HG02981 (cell line): ENCODE results near the gene VAC14.

Source experiments
- ATAC-seq: cut with Tn5 transposase; IDR thresholded peaks from one replicate; pipeline ENCODE4 v1.9.1; 2021; ENCODE audit warnings: mild to moderate bottlenecking, moderate library complexity; ENCODE audit not compliant: unreplicated experiment

Gene VAC14

DNA sequence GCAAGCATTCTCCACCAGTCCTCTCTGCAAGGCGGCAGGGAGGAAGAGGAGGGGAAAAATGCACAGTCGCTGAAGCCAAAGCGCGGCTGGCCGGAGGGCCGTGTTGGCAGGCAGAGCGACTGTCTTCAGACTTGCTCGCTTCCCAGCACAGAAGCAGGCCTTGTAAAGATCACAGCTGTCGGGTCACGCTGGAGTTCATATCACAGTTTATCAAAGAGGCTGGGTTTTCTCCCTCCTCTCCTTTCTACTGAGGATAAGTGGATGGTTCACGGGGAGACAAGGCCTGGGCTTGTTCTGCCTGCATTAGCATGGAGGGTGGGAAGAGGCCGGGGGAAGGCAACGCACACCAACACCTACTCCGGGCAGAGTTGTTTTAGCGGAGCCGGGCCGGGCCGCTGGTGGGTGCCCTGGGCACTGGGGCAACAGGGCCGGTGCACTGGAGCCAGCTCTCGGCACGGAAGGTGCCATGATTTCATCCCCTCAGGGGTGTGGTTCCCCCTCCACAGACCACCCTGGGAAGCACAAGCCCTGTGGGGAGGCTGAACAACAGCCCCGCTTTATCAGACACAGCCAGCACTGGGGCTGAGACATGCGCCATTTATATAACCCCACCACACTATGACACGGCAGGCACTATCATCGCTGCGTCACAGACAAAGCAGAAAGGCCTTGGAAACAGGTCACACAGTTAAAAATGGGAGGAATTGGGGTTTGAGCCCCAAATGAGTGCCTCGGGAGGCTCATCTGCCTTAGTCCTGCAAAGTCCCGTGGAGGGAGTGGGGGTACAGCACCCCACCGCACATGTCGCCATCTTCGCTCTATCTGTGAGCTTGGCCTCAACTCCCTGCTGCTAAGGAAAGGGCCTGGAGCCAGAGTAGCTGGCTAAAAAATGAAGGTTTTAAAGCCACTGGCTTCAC is 74.8 kb downstream of the VAC14 start:
- ATAC-seq = no peak

DNA sequence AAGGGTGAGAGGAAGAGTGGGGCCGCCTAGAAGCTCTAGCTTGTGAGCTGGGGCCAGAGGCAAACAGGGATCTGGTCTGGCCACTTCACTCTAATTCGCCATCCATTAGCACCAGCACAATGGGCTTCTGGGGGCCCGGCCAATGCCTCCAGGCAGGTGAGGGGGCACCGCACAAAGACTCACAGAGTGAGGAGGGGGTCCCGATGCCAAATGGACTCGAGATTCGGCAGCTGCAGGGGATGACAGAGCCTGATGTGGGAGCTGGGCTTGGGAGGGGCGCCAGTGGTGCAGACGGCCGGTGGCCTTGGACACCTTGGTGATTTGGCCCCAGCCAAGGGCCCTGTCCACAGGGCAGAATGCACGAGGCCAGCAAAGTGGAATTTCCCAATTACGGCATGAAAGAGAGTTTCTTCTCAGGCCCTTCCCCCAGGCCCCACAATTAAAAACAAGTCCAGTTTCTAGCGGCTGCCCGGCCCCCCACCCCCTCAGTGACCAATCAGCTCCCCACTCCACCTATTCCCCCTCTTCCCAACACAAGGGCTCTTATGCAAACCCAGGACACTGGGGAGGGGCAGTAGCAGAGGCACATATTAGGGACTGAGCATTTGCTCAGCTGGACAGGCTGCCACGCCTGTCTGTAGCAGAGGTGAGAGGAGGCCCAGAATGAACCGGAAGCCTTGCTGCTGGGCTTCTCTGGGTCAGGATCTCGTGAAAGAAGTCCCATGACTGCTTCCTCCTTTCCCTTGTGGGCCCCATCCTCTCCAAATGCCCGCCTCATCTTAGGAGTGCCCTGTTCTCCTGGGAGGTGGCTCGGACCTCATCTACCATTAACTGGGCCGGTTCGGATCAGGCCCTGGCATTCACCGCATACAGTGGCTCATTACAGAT is 75.7 kb downstream of the VAC14 start:
- no peak for ATAC-seq

DNA sequence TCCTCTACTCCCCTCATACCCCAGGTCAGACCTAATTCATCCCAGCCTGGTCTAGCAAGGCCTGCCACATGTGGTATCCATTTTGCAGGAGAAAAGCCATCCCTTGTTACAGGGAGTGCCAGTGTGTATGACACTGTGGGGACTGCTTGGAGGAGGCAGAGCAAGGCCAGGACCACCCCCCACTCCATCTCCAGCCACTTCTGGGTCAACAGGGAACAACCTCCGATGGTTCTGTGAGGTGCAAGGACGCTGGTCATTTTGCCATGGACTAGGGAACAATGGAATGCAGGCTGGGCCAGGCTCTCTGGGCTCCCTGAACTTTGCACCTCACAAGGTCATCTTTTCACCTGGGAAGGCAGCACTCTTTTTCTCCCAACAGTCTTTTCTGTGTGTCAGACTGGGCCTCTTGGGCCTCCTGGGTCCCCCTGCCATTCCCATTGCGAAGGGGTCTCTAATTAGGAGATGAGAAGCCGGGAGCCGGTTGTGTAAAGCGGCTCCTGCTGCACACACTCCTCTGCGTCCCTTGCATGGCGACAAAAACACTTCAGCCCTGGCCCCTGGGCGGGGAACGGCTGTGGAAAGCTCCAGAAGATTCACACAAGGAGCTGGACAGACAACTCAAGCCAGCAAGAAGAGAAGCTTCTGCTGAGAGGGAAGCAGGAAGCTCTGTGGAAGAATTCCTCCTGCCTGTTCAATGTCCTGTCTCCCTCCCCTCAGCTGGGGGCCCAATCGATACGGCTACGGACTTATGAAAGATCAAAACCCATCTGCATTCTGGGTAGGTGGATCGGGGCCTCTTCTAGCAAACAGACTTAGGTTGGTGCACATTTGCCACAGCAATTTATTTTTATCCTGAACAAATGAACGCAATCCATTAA is 76.6 kb downstream of the VAC14 start:
- no peak for ATAC-seq

DNA sequence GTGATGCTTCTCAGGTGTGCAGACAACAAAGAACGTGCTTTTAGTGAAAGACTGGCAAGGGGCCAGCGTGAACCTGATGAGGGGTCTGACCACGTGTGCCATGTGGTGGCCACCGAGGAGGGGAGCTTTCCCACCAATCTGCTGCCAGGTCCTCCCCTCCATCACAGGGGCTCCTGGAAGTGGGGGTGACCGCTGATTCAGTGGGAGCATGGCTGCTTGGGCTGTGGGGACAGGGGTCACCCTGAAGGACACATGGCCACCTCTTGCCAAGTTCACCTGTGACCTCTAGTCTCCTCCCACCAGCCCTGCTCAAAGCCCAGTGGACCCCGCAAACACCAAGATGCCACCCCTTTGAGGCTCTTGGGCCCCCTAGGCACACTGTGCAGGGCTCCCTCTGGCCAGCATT is 77.2 kb downstream of the VAC14 start:
- no peak for ATAC-seq

DNA sequence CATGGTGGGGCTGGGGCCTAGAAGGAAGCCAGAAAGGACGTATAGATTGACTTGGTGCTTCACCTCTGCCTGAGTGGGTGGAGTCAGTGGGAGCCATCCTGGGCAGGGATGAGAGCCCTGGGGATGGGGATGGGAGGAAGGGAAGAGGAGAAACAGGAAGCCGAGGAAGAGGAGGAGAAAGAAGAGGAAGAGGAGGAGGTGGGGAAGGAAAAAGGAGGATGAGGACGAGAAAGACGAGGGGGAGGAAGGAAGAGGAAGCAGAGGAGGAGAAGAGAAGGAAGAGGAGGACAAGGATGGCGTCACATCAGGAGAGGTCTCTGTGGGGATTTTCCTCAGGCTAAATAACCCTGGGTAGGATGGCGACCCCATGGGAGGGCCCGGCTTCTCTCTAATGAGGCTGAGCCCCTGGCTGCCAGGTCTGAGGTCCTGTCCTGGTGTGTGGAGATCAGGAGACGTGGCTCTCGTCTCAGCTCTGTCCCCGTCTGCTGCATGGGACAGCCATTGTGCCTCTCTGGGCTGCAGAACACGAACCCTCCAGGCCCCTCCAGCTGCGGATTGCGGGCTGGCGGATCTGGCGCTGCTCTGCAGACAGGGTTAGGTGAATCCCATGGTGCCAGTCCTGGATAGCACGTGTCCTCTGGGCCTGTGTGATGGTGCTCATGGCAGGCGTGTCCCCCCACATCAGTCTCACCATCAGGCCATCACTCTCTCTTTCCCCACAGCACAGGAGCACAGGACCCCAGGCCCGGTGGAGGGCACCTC is 79.6 kb downstream of the VAC14 start:
- ATAC-seq = no peak

DNA sequence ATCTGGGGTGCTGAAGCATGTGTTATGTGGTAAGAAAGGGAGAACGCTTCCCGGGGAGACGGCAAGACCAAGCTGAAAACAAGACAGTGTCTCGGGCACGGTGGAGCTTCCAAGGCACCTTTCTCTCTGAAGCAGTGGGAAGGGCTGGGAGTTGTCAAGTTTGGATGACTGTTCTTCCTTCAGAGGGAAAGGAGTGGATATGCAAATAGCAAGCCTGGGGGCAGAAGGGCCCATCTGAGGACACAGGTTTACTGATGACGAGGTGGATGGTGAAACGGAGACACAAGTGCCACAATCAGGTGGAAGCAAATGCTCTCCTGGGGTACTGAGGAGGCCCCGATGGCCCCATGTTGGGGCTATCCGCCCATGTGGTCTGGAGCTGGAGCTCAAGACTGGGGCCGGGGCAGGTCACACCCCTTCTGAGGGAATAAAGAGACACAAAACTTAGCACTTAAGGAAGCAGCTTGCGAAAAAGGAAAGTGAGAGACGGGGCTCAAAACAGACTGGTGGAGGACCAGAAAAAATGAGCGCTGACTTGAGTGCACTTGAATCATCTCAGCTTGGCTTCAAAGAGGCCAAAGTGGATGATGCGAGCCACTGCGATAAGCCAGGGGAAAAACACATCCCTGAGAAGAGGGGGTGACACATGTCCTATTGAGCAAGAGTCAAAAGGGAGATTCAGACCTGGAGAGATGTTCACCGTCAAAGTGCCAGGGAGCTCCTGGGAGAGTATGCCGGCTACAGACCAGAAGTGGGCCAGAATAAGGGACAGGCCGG is 80.3 kb downstream of the VAC14 start:
- ATAC-seq = no peak

DNA sequence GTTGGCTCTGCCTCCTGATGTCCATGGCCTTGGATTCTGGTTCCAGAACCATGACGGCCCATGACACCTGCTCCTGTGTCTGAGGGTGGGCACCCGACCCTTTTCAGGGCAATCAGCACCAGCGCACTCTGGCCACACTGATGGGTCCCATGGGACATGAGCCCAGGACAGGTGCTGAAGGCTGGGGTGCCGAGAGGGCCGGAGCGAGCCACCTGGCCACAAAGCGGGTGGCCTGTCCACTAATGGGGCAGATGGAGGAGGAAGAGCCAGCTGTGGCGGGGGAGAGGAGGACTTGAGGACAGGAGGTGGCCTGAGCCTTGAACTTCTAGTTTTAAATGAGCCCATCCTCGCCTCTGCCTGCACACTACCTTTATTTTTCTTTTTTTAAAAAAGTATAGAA is 83.9 kb downstream of the VAC14 start:
- ATAC-seq = no peak

DNA sequence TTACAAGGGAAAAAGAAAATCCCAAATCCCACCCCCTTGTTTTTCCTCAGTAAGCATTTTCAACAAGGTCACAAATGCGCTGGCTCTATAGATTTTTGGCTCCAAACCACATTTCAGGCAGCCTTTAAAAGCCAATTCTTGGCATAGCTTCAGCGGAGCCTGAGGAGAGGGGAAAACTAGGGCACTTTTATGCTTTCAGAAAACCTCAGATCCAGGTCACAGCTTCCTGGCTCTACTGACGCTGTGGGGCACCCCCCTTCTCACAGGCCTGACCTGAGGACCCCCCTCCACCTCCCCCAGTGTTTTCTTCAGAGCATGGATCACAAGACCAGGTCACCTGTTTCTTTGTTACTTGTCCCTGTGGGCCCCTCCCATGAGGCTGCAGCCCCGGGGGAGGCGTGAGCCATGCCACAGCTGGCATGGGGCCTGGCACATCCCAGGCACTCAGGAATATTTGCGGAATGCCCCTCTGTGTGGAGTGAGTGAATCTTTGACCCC is 85.0 kb downstream of the VAC14 start:
- no peak for ATAC-seq

DNA sequence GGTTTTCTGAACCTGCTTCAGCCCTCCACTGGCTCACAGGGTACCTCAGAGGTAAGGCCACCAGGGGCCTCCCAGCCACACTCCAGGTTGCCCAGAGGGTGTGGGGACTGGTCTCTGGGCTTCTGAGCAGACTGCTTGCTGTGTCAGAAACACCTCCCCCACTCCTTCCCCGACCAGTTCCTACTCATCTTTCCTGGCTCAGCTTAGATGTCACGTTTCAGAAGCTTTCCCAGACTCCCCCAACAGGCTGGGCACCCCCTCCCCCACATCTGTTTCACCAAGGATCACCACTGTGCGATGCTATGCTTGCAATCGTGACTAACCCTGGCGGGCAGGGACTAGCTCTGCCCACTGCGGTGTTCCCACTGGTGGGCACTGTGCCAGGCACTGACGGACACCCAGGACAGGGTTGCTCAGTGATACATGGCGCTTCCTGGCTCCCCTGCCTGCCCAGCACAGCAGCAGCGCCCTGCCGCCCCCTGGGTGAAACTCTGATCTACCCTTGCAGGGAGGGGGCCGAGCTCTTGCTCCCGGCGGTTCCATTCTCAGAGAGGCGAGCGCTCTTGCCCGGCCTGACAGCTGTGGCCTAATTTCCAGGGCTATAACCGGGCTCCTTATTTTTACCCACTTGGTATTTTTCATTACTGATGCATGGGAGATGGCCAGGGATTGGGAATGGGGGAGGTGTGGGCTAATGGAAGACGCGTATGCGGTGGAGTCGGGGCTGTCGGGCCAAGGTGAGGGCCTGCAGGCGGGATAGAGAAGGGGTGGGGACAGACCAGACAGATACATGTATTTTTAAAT is 85.7 kb downstream of the VAC14 start:
- ATAC-seq = no peak

DNA sequence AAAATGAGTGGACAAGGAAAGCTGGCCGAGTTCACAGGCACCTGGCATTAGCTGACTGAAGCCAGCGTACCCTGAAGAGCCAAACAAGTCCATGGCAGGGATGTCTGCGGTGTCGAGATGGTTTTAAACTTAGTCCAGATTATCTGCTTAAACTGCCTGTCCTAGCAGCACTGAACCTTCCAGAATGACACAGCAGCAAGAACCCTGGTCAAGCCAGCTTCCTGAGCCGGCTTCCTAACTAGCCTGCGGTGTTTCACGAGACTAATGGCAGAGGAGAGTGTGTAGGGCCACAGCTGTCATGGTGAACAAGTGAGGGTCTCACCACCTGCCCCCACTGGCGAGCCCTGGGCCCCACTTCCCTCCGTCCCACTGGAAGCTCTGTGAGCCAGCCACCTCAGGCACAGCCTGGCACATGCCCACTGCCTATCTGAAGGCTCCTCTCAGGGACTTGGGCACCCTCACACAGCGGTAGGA is 86.3 kb downstream of the VAC14 start:
- ATAC-seq = no peak

DNA sequence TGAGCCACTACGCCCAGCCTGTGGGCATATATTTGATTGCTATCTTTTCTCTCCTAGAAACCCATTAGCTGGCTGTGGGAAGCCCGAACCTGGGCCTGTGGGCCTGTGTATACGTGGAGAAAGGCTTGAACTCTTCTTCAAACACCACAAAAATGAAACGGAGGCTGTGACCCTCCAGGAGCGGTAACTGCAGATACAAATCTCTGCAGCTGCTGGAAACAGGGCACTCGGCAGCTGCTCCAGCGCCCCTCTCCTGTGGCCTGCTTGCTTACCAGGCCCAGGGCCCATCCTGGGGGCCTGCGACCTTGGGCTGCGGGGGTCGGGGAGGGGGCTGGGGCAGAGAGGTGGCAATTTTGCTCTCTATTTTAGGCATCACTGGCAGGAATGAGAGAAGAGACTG is 87.1 kb downstream of the VAC14 start:
- ATAC-seq = no peak

DNA sequence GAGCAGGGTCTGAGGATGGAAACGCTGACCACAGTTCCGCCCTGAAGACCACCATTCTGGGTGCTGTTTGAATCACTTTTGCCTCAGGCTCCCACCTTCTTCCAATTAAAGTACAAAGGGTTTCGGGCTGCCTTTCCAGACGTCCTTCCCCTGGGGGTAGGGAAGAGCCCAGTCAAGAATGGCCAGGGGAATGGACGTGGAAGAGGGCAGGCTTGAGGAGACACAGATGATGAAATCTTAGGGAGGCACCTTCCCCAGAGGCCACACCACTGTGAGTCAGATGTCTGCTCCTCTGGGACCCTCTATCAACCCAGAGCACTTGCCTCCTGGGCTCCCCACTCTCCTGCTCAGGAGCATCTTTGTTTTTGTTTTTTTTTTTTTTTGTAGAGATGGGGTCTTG is 87.6 kb downstream of the VAC14 start:
- ATAC-seq = no peak

DNA sequence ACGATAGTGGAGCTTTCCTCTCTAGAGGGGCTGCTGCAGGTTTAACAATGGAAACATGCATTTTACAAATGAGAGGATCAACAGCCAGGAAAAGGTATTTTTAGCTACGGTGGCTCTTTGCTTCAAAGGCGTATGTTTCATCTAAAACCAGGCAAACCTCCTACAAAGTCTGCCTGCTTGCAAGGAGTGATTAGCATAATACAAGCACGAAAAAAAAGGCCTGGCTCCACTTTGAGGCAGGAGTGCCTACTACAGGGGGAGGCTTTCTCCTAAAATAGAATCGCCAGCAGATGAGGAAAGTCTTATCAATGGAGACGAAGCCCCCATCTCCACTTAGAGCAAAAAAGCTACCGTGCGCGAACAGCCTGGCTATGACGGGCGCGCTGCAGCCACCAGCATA is 88.0 kb downstream of the VAC14 start:
- no peak for ATAC-seq

DNA sequence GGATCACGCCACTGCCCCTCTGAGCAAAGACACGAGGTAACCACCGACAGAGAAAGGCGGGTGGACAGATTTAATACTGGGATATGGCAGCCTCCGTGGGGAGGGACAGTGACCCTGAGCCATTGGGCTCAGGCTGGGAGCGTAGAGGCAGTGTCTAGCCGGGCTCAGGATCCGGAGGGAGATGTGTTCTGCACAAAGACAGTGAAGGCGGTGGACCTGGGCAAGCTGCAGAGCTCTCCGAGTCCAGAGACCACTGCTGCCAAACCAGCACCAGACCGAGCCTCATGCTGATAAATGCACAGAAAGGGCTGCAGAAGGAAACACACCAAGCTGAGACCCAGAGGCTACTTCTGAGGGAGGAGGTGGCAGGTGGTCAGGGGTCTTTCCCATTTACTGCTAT is 88.6 kb downstream of the VAC14 start:
- ATAC-seq = no peak

DNA sequence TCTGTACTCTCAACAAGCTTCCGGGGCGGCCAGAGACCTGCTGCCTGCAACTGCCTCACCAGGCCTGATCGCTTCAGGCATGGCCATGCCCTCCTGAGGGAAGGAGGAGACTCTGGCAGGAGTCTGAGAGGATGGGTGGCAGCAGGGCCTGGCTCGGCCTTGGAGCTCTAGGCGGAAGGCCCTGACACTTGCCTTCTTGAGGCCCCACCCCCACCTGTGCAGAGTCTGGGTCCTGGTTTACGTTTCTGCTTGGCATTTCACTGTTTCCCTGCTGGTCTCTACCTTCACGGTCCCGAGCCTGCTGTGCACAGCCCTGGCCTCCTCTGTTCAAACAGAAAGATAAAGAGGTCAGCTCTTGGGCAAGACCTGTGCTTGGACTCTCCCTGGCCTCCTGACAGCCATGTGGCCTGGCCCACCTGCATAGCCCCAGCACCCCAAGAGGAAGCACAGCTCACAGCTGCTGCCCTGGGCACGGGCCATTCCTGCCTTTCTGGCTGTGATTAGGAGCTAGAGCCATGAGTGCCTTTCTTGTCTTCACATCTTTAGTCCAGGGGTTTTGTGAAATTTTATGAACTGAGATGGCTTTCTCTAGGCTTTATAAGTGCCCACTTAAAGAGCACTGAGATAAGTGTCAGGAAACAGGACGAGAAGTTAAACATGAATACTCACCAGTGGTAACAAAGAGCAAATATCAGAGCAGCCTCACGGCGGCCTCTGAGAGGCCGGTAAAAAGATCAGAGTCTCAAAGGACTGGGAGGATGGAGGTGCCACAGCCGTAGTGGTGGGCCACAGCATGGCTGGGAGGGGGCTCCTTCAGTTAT is 89.5 kb downstream of the VAC14 start:
- ATAC-seq = no peak

DNA sequence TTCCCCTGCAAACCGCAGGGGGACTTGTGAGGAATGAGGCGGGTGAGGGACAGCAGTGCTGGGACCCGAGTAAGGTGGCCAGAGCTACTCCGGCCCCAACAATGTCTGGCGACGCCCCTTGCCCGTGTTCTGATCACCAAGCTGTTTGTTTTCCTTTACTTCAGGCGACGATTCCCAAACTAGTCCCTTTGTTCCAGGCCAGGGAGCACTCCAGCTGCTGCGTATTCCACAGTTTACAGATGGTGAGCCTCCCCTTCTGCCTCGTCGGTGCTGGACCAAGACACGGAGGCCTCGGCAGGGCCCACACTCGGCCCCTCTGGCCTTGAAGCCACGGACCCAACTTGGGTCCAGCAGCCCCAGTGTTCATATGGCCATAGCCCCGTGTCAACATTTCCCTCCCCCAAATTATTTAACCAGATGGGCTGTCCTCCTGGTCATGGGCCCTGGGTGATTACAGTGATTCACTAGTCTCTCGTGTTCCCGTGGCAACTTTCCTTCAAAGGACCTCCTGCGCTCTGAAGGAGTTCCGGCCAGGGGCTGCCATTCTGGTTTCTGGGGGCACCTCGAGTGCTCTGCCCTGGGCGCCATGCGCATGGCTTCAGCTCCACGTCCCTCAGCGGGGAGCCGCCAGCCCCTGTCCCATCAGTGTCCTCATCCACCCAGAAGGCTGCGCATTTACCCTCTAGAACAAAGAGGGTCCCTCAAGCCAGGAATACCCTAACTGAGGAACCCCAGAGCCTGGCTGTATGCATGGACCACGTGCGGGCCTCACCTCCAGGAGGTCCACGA is 90.3 kb downstream of the VAC14 start:
- no peak for ATAC-seq

DNA sequence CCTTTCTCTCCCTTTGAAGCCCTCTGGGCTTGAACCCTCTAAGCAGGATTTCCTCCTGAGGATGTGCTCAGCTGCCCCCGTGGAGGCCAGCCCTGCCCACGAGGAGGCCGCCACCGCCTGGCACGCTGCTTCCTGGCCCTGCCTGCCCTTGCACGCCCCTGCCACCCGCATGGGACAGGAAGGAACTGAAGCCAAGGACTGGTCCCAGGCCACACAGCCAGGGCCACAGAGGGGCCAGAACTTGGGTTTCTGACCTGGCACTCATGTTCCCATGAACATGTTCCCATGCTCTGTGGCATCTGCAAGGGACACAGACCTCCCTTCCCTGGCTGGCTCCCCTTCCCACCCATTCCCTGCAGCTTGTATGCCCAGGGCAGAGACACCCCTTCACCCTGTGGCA is 91.0 kb downstream of the VAC14 start:
- ATAC-seq = no peak
